OCI-LY1 (cell line): ENCODE results near the gene SMYD5.

Experiments
- H2AFZ ChIP-seq: fragments of 200-600 bp; sonication (generic), shearing (Covaris generic); 2 replicates; pipeline ENCODE4 v1.6.0; 2014; ENCODE audit warnings: antibody characterized with exemption, mild to moderate bottlenecking, low read length
- H3F3A ChIP-seq: fragments of 200-600 bp; sonication (generic), shearing (Covaris generic); 2 replicates; pipeline ENCODE4 v1.6.0; 2014; ENCODE audit warnings: mild to moderate bottlenecking, antibody characterized with exemption, low read length, moderate library complexity; ENCODE audit not compliant: insufficient read depth
- H3K27ac ChIP-seq: fragments of 200-600 bp; sonication (generic); 2 replicates; pipeline ENCODE4 v1.5.1; 2014; ENCODE audit warnings: low read length, mixed run types, mild to moderate bottlenecking, low read depth; ENCODE audit not compliant: poor library complexity, severe bottlenecking
- H3K27me3 ChIP-seq: fragments of 200-600 bp; sonication (generic); 2 replicates; pipeline ENCODE4 v1.6.0; 2014; ENCODE audit warnings: antibody characterized with exemption, mild to moderate bottlenecking, low read length, moderate library complexity; ENCODE audit not compliant: insufficient read depth
- H3K36me3 ChIP-seq: fragments of 200-600 bp; sonication (generic); 2 replicates; pipeline ENCODE4 v1.6.1; 2014; ENCODE audit warnings: mild to moderate bottlenecking, antibody characterized with exemption, low read length, moderate library complexity, mixed read lengths; ENCODE audit not compliant: insufficient read depth
- H3K4me1 ChIP-seq: fragments of 200-600 bp; sonication (generic); 2 replicates; pipeline ENCODE4 v1.5.1; 2014; ENCODE audit warnings: mild to moderate bottlenecking, low read length, moderate library complexity; ENCODE audit not compliant: insufficient read depth, severe bottlenecking
- H3K4me2 ChIP-seq: fragments of 200-600 bp; sonication (generic), shearing (Covaris generic); 2 replicates; pipeline ENCODE4 v1.6.1; 2014; ENCODE audit warnings: low read length
- H3K4me3 ChIP-seq: fragments of 200-600 bp; sonication (generic); 2 replicates; pipeline ENCODE4 v1.5.1; 2014; ENCODE audit warnings: low read length, low read depth, mild to moderate bottlenecking, mixed read lengths; ENCODE audit not compliant: poor library complexity, severe bottlenecking
- H3K79me2 ChIP-seq: fragments of 200-600 bp; shearing (Covaris generic); 2 replicates; pipeline ENCODE4 v1.6.1; 2016; ENCODE audit warnings: mixed run types, low read length, mixed read lengths; ENCODE audit not compliant: insufficient read depth
- H3K9ac ChIP-seq: fragments of 200-600 bp; sonication (generic), shearing (Covaris generic); 2 replicates; pipeline ENCODE4 v1.6.1; 2014; ENCODE audit warnings: mild to moderate bottlenecking, low read length, mixed read lengths
- H3K9me2 ChIP-seq: fragments of 200-600 bp; sonication (generic), shearing (Covaris generic); 2 replicates; pipeline ENCODE4 v1.6.1; 2014; ENCODE audit warnings: low read depth, mild to moderate bottlenecking, low read length, mixed read lengths
- H3K9me3 ChIP-seq: fragments of 200-600 bp; shearing (Covaris generic); 2 replicates; pipeline ENCODE4 v1.6.1; 2014; ENCODE audit warnings: low read length, mixed read lengths
- H4K20me1 ChIP-seq: fragments of 200-600 bp; sonication (generic), shearing (Covaris generic); 2 replicates; pipeline ENCODE4 v1.6.0; 2016; ENCODE audit warnings: mild to moderate bottlenecking, low read length; ENCODE audit not compliant: insufficient read depth
- CTCF ChIP-seq: fragments of 200-600 bp; sonication (generic), shearing (Covaris generic); IDR thresholded peaks from 2 replicates; pipeline ENCODE4 v1.5.1; 2017; ENCODE audit warnings: mild to moderate bottlenecking, antibody characterized with exemption, low read length, moderate library complexity, mixed read lengths
- EZH2 ChIP-seq: fragments of 200-600 bp; sonication (generic), shearing (Covaris generic); IDR thresholded peaks from 2 replicates; pipeline ENCODE4 v1.8.0; 2017; ENCODE audit warnings: borderline replicate concordance, mixed run types, mild to moderate bottlenecking, antibody characterized with exemption, low read length, moderate library complexity, mixed read lengths

SMYD5 gene

GRCh38 chr2:73253901-73254300, 39.9 kb downstream of the SMYD5 start:
- Histone ChIP-seq H3K27me3 (no peaks in the 10 kb centered on the region), H2AFZ (no peak overlapping the region), H3K27ac (peak overlapping the region; percentile 53), H3K4me1 (no peaks in the 10 kb centered on the region), H3K9me2 (no peaks in the 10 kb centered on the region), H3K36me3 (peaks cover 92% of the 10 kb centered on the region), H3F3A (peaks cover 7% of the 10 kb centered on the region), H3K4me2 (no peak overlapping the region), H3K9me3 (no peaks in the 10 kb centered on the region), H4K20me1 (no peaks in the 10 kb centered on the region), H3K9ac (no peak overlapping the region), H3K4me3 (no peak overlapping the region), H3K79me2 (no peaks in the 10 kb centered on the region)
- TF ChIP-seq EZH2 (no peak), CTCF (no peak)

- H3K4me1 ChIP-seq, result no peaks in the 10 kb centered on the region
- H3K4me2 ChIP-seq, result no peak overlapping the region
- no peaks in the 10 kb centered on the region for H3K9me2 ChIP-seq
- H3K9ac ChIP-seq, result no peak overlapping the region
- no peak overlapping the region for H3K4me3 ChIP-seq
- H4K20me1 ChIP-seq, result no peaks in the 10 kb centered on the region
- peak overlapping the region; percentile 53 for H3K27ac ChIP-seq
- no peak overlapping the region for H2AFZ ChIP-seq
- no peaks in the 10 kb centered on the region for H3K9me3 ChIP-seq
- H3K79me2 ChIP-seq, result no peaks in the 10 kb centered on the region
- H3F3A ChIP-seq, result peaks cover 7% of the 10 kb centered on the region
- no peak for TF ChIP-seq CTCF
- no peaks in the 10 kb centered on the region for H3K27me3 ChIP-seq
- H3K36me3 ChIP-seq, result peaks cover 92% of the 10 kb centered on the region
Measured at GRCh38 chr2:73254343-73255006, 40.4 kb downstream of the SMYD5 start.

- no peaks in the 10 kb centered on the region for H3K79me2 ChIP-seq
- no peaks in the 10 kb centered on the region for H3K9me2 ChIP-seq
- H3K27me3 ChIP-seq, result no peaks in the 10 kb centered on the region
- no peaks in the 10 kb centered on the region for H3K9me3 ChIP-seq
- H3K4me1 ChIP-seq, result no peaks in the 10 kb centered on the region
- no peaks in the 10 kb centered on the region for H4K20me1 ChIP-seq
- H3K27ac ChIP-seq, result no peak overlapping the region
- H2AFZ ChIP-seq, result no peak overlapping the region
- H3K4me2 ChIP-seq, result no peak overlapping the region
- H3K36me3 ChIP-seq, result peaks cover 92% of the 10 kb centered on the region
- TF ChIP-seq CTCF, result no peak
- TF ChIP-seq EZH2, result no peak
- H3K9ac ChIP-seq, result no peak overlapping the region
- H3F3A ChIP-seq, result peaks cover 7% of the 10 kb centered on the region
- H3K4me3 ChIP-seq, result no peak overlapping the region
Measured at GRCh38 chr2:73255007-73255644, 41.1 kb downstream of the SMYD5 start.
